ENCODE results near the gene SLC35G3.
"Not testable (repeated sequence)": the region's sequence is repeated elsewhere in the genome, so short reads cannot be mapped to it uniquely, and the experiment has no call there.

SLC35G3 gene

GRCh38 chr17:35184274-35184673 is 9.9 kb downstream of the SLC35G3 start:
- H3K36me3 Mint-ChIP-seq (ENCODE audit: low read depth): no peaks in the 10 kb centered on the region
- H3K4me1 Mint-ChIP-seq: no peaks in the 10 kb centered on the region
- no peak overlapping the region for H3K4me3 Mint-ChIP-seq
- no peak overlapping the region for H3K27ac Mint-ChIP-seq
- no peaks in the 10 kb centered on the region for H3K9me3 Mint-ChIP-seq
- TF ChIP-seq CTCF (IDR thresholded peaks at IDR 0.05; ENCODE audit: unreplicated experiment in 3 of 3): no peak
- peaks cover 24% of the 10 kb centered on the region for H3K27me3 Mint-ChIP-seq (ENCODE audit: low read depth)

- no peaks in the 10 kb centered on the region for H3K36me3 Mint-ChIP-seq (ENCODE audit: low read depth)
- no peaks in the 10 kb centered on the region for H3K4me1 Mint-ChIP-seq
- no peak for TF ChIP-seq CTCF (IDR thresholded peaks at IDR 0.05; ENCODE audit: unreplicated experiment in 3 of 3)
- H3K27me3 Mint-ChIP-seq (ENCODE audit: low read depth): peaks cover 24% of the 10 kb centered on the region
- no peaks in the 10 kb centered on the region for H3K9me3 Mint-ChIP-seq
- H3K27ac Mint-ChIP-seq: no peak overlapping the region
- H3K4me3 Mint-ChIP-seq: no peak overlapping the region
Observed at GRCh38 chr17:35183332-35183731, 10.9 kb downstream of the SLC35G3 start.

- H3K4me3 Mint-ChIP-seq; H3K36me3 Mint-ChIP-seq (ENCODE audit: low read depth): not testable (repeated sequence)
Observed at GRCh38 chr17:35179379-35179778, 14.8 kb downstream of the SLC35G3 start.

GRCh38 chr17:35176897-35177296 is 17.3 kb downstream of the SLC35G3 start:
- TF ChIP-seq CTCF (IDR thresholded peaks at IDR 0.05; ENCODE audit: unreplicated experiment in 3 of 3): no peak
- Mint-ChIP-seq H3K4me1 (no peaks in the 10 kb centered on the region), H3K9me3 (no peaks in the 10 kb centered on the region), H3K36me3 (ENCODE audit: low read depth) (no peaks in the 10 kb centered on the region), H3K27me3 (ENCODE audit: low read depth) (peaks cover 5% of the 10 kb centered on the region), H3K4me3 (no peak overlapping the region), H3K27ac (no peak overlapping the region)

More at GRCh38 chr17:35179379-35179778, 14.8 kb downstream of the SLC35G3 start:
- H3K27ac Mint-ChIP-seq, H3K9me3 Mint-ChIP-seq, H3K4me1 Mint-ChIP-seq: not testable (repeated sequence)
- H3K27me3 Mint-ChIP-seq (ENCODE audit: low read depth): peaks cover 24% of the 10 kb centered on the region

GRCh38 chr17:35175638-35176415 is 18.4 kb downstream of the SLC35G3 start:
- H3K27me3 Mint-ChIP-seq (ENCODE audit: low read depth): no peaks in the 10 kb centered on the region
- no peaks in the 10 kb centered on the region for H3K9me3 Mint-ChIP-seq
- no peak for TF ChIP-seq CTCF (IDR thresholded peaks at IDR 0.05; ENCODE audit: unreplicated experiment in 3 of 3)
- no peaks in the 10 kb centered on the region for H3K36me3 Mint-ChIP-seq (ENCODE audit: low read depth)
- H3K4me1 Mint-ChIP-seq: no peaks in the 10 kb centered on the region
- H3K4me3 Mint-ChIP-seq: no peak overlapping the region
- H3K27ac Mint-ChIP-seq: no peak overlapping the region

GRCh38 chr17:35174835-35175334 is 19.3 kb downstream of the SLC35G3 start:
- no peak for TF ChIP-seq CTCF (IDR thresholded peaks at IDR 0.05; ENCODE audit: unreplicated experiment in 3 of 3)
- H3K4me1 Mint-ChIP-seq: no peaks in the 10 kb centered on the region
- H3K9me3 Mint-ChIP-seq: no peaks in the 10 kb centered on the region
- no peaks in the 10 kb centered on the region for H3K36me3 Mint-ChIP-seq (ENCODE audit: low read depth)
- H3K27ac Mint-ChIP-seq: no peak overlapping the region
- no peak overlapping the region for H3K4me3 Mint-ChIP-seq
- H3K27me3 Mint-ChIP-seq (ENCODE audit: low read depth): no peaks in the 10 kb centered on the region

GRCh38 chr17:35172321-35172720 is 21.9 kb downstream of the SLC35G3 start:
- H3K36me3 Mint-ChIP-seq (ENCODE audit: low read depth); H3K27me3 Mint-ChIP-seq (ENCODE audit: low read depth); H3K4me1 Mint-ChIP-seq; H3K4me3 Mint-ChIP-seq; H3K27ac Mint-ChIP-seq; H3K9me3 Mint-ChIP-seq: not testable (repeated sequence)
